ENCODE measurements around the gene TFIP11.
A peak's percentile ranks its signal among the peaks of the same experiment; 100 is the strongest.

Gene TFIP11

DNA sequence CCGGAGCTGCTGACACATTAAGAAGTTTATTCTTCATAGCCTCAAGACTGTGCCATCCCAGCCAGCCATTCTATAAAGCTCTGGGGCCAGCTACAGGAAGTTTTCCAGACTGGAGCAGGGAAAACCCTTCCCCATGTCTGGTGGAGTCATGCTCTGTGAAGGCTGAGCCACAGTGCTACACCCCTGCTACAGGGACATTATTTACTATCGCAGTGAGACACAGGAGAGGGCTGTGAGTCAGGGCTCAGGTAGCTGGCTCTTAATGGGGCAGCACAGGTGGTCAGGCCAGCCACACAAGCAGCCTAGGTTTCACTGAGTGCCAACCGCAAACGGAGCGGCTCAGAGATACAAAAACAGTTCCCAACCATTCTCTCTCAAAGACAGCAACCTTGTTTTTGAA lies 40.8 kb downstream of the TFIP11 start:
- TF ChIP-seq, protein P1, sequence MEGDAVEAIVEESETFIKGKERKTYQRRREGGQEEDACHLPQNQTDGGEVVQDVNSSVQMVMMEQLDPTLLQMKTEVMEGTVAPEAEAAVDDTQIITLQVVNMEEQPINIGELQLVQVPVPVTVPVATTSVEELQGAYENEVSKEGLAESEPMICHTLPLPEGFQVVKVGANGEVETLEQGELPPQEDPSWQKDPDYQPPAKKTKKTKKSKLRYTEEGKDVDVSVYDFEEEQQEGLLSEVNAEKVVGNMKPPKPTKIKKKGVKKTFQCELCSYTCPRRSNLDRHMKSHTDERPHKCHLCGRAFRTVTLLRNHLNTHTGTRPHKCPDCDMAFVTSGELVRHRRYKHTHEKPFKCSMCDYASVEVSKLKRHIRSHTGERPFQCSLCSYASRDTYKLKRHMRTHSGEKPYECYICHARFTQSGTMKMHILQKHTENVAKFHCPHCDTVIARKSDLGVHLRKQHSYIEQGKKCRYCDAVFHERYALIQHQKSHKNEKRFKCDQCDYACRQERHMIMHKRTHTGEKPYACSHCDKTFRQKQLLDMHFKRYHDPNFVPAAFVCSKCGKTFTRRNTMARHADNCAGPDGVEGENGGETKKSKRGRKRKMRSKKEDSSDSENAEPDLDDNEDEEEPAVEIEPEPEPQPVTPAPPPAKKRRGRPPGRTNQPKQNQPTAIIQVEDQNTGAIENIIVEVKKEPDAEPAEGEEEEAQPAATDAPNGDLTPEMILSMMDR (conservative IDR thresholded peaks at IDR 0.05; ENCODE audit: low read depth, low read length) = no peak
- H3K4me3 ChIP-seq (ENCODE audit: low read depth, low read length) = no peak overlapping the region
- peak; percentile 39 for DNase-seq (ENCODE audit: low read depth)

DNA sequence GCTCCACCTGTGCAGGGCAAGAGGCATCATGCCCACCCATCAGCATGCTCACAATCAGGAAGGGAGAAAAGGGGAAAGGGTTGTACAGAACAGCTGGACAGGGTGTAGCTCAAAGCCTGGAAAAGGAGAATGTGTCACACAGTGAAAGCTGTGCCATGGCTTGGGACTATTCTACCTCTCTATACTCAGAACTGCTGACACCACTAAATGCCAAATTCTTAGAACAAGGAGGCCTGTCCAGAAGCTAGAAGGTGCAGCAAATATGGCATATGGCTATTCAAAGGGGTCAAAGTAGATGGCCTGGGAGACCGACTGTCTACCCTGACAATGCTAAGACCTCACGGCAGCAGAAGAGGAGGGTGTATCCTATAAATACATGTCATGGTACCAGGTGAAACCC lies 41.5 kb downstream of the TFIP11 start:
- TF ChIP-seq, protein P1 (conservative IDR thresholded peaks at IDR 0.05; ENCODE audit: low read depth, low read length) = no peak
- H3K4me3 ChIP-seq (ENCODE audit: low read depth, low read length) = no peak overlapping the region
- DNase-seq (ENCODE audit: low read depth) = no peak

DNA sequence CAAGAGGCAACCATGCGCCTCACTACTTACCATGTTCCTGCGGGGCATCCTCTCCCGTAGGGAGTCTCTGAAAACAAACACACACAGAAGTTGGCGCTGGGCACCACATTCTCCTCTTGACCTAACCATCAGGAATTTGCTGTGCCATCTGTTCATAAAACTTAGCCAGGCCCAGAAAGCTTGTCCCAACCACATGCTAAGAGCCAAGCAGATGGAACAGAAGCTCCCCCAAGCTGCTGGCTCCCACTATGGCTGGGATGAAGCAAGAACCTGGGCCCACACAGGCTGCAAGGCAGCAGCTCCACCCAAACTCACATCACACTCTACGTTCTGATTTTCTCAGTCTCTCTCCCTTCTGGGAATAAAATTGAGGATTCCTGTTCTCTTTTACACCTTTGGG lies 46.1 kb downstream of the TFIP11 start:
- DNase-seq (ENCODE audit: low read depth) = no peak
- no peak overlapping the region for H3K4me3 ChIP-seq (ENCODE audit: low read depth, low read length)
- TF ChIP-seq, protein P1 (conservative IDR thresholded peaks at IDR 0.05; ENCODE audit: low read depth, low read length) = no peak

DNA sequence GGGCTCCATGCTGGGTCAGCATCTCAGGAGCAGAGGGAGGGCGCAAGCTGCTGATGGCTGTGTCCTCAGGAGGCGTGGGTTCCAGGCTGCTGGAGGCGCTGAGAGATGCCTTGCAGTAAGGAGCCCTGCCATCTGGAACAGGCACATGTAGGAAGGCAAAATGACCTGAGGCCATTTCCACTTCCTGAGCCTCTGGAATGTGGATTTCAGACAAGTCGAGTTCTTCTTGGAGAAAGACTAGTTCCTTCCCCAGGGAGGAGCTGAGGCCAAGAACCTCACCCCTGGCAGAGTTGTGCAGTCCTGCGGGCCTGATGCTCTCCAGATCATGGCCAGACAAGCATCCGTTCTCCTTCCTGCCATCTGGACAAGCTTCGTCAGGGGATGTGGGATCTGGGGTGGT lies 48.0 kb downstream of the TFIP11 start:
- DNase-seq (ENCODE audit: low read depth) = no peak
- no peak overlapping the region for H3K4me3 ChIP-seq (ENCODE audit: low read depth, low read length)
- TF ChIP-seq, protein P1 (conservative IDR thresholded peaks at IDR 0.05; ENCODE audit: low read depth, low read length) = no peak

DNA sequence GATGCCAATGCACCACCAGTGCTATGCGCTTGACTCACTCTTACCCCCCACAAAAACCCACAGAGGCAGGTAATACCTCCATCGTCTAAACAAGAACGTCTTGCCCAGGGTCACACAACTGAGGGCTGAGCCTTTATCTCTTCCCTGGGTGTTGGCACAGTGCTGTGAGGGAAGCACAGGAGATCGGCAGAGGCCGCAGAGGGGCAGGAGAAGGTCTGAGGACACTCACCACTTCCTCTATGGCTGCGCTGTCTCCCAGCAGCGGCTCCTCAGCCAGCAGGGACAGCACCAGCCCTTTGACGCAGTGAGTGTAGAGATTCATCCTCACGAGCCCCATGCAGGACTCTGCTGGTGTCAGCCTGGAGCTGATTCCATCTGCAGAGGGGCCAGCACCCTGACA lies 48.6 kb downstream of the TFIP11 start:
- TF ChIP-seq, protein P1 (conservative IDR thresholded peaks at IDR 0.05; ENCODE audit: low read depth, low read length) = no peak
- no peak overlapping the region for H3K4me3 ChIP-seq (ENCODE audit: low read depth, low read length)
- no peak for DNase-seq (ENCODE audit: low read depth)

DNA sequence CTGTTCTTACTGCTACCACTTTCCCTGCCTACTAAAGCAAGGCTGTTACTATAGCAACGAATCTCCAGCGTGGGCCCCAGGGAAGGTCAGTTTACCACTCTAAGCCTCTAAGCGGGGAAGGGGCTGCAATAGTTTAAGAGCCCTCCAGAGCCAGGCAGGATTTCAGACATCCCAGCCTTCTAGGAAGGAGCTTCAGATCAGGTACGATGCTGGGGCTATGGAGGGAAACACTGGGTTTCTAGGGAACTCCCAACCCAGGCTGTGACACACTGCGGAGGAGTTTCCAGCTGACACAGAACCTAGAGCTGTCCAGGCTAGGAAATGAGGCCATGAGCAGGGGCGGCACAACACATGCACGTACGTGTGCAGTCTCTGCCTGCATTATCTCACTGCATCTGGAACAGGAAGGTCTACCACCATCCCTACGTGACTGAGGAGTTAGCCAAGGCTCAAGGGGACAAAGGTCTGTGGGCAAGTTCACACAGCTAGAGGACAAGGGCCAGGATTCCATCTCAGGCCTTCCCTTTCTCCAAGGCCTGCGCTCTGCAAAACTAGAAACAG lies 49.1 kb downstream of the TFIP11 start:
- TF ChIP-seq, protein P1 (conservative IDR thresholded peaks at IDR 0.05; ENCODE audit: low read depth, low read length) = no peak
- DNase-seq (ENCODE audit: low read depth) = peak; percentile 23
- no peak overlapping the region for H3K4me3 ChIP-seq (ENCODE audit: low read depth, low read length)

DNA sequence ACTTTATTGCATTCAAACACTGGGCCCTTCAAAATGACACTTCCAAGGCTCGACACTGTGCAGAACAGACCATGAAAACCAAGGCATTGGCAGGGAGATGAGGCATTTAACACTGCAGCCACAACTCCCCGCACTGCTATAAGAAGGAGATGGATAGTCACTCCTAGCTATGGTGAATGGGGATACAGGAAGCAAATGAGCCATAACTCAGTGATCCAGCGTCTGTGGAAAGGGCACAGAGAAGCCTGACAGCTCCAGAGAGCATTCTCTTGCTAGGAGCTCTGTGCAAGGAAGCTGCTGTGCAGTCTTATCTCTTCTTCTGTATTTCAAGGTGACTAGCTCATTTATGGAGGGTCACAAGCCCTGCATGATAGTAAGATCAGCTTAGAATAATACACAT lies 49.6 kb downstream of the TFIP11 start:
- no peak overlapping the region for H3K4me3 ChIP-seq (ENCODE audit: low read depth, low read length)
- TF ChIP-seq, protein P1 (conservative IDR thresholded peaks at IDR 0.05; ENCODE audit: low read depth, low read length) = no peak
- no peak for DNase-seq (ENCODE audit: low read depth)

All from choroid plexus epithelial cell (primary cell).